Measurements from ENCODE around the gene FBLN2. TPM values are rescaled to one million over a fixed set of nuclear protein-coding genes. Genes with fewer than 3 reads are reported as not detected.

Gene FBLN2
- total RNA-seq, 1 experiment from 2014 or later, result 0.39 TPM

DNA sequence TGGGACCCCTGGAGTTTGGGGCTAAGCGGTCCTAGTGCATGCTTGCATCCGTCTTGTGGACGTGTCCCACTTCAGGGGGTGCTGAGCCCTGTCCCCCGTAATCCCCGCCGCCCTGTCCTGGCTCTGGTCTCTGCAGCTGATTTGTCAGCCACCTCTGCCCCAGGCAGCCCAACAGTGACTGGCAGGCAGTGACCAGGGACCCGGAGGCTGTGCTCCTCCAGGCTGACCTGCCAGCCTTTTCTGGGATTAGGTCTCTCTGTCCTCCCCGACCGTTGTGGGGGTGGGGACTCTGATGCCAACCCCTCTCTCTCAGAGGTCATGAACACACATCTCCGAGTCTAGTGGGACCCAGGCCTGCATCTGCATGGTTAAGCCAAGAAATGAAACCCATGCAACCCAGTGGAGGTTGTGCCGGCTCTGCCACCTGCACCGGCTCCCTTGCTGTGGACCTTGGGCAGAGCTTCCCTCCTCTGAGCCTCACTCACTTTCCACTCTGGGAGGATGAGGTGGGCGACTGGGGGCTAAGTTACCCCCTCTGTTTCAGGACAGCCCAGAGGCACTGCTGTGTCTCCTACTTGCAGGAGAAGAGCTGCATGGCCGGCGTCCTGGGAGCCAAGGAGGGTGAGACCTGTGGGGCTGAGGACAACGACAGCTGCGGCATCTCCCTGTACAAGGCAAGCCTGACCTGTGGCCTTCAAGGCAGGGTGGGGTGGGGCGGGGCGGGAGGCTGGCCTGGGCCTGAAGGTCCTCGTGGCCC is 60.2 kb downstream of the FBLN2 start:
- Histone ChIP-seq H4K20me1 (ENCODE audit: insufficient read depth) (no peaks in the 10 kb centered on the region), H3K4me2 (ENCODE audit: low read length) (no peak overlapping the region), H3K27ac (ENCODE audit: low read depth, low read length) (no peak overlapping the region), H3K9me3 (ENCODE audit: control insufficient read depth in 1 of 2, insufficient read depth in 1 of 2, low read depth in 1 of 2, low read length in 2 of 2) (no peaks in the 10 kb centered on the region), H3K27me3 (ENCODE audit: insufficient read depth, low read length) (no peaks in the 10 kb centered on the region), H3K4me1 (ENCODE audit: control insufficient read depth in 1 of 2, insufficient read depth in 2 of 2, low read length in 2 of 2) (no peaks in the 10 kb centered on the region), H3K36me3 (ENCODE audit: control insufficient read depth in 1 of 2, insufficient read depth in 2 of 2, low read length in 2 of 2) (no peaks in the 10 kb centered on the region), H3K9me2 (ENCODE audit: insufficient read depth) (no peaks in the 10 kb centered on the region), H3K4me3 (replicated peaks in 1 of 2; ENCODE audit: low read depth in 1 of 2, low read length in 2 of 2) (no peak overlapping the region), H3K79me2 (ENCODE audit: insufficient read depth, low read length) (no peaks in the 10 kb centered on the region), H2AFZ (ENCODE audit: low read depth, low read length, poor library complexity, severe bottlenecking) (no peak overlapping the region), H3K9ac (ENCODE audit: low read length) (no peak overlapping the region)
- ChIA-PET CTCF (no interaction called here), POLR2A (no interaction called here), RAD21 (ENCODE audit: low non-redundant PET in 1 of 2, low total read pairs in 2 of 2, uncharacterized antibody in 2 of 2, unreplicated experiment in 2 of 2) (no interaction called here)
- TF ChIP-seq, protein P1, sequence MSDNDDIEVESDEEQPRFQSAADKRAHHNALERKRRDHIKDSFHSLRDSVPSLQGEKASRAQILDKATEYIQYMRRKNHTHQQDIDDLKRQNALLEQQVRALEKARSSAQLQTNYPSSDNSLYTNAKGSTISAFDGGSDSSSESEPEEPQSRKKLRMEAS (IDR thresholded peaks at IDR 0.05), result no peak
- no peak for TF ChIP-seq POLR2AphosphoS5 (IDR thresholded peaks at IDR 0.05; ENCODE audit: low read depth, low read length)
- no peak for TF ChIP-seq POLR2A (IDR thresholded peaks at IDR 0.05; ENCODE audit: borderline replicate concordance, extremely low read depth, insufficient read depth, insufficient read length)
- no peak for TF ChIP-seq CEBPB (IDR thresholded peaks at IDR 0.05; ENCODE audit: low read depth)
- no peak for TF ChIP-seq JUND (IDR thresholded peaks at IDR 0.05)
- BruUV-seq (replicated peaks), result no TSS peak
- no peak for DNase-seq (ENCODE audit: low read depth, low spot score)
- ATAC-seq, result no peak
- intact Hi-C loops (cut with micrococcal nuclease), result no loop called here

DNA sequence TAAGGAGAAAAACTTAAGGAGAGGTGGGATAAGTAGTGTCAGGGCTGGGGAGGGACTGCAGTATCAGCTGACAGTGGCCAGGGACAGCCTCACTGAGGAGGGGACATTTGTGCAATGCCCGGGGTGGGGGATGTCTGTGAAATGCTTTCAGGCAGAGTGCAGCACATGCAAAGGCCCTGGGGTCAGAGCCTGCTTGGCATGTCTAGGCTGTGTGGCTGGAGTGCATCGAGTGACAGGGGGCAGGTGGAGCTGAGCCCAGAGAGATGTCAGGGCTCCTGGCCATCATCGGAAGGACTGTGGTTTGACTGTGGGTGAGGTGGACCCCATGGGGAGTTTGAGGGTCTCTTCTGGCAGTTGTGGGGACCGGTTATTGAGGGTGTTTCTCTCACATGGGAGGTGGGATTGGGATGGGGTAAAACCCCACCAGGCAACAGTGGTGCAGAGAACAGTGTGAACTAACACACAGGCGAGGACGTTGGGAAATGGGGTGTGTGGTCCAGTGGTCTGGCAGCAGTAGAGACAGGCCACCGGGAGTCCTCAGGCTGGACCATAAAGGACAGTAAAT is 61.2 kb downstream of the FBLN2 start:
- CTCF ChIA-PET, result no interaction called here
- RAD21 ChIA-PET (ENCODE audit: low non-redundant PET in 1 of 2, low total read pairs in 2 of 2, uncharacterized antibody in 2 of 2, unreplicated experiment in 2 of 2), result no interaction called here
- H3K4me1 ChIP-seq (ENCODE audit: control insufficient read depth in 1 of 2, insufficient read depth in 2 of 2, low read length in 2 of 2), result no peaks in the 10 kb centered on the region
- intact Hi-C loops (cut with micrococcal nuclease), result no loop called here
- no peaks in the 10 kb centered on the region for H3K9me3 ChIP-seq (ENCODE audit: control insufficient read depth in 1 of 2, insufficient read depth in 1 of 2, low read depth in 1 of 2, low read length in 2 of 2)
- no peaks in the 10 kb centered on the region for H3K36me3 ChIP-seq (ENCODE audit: control insufficient read depth in 1 of 2, insufficient read depth in 2 of 2, low read length in 2 of 2)
- no peaks in the 10 kb centered on the region for H3K79me2 ChIP-seq (ENCODE audit: insufficient read depth, low read length)
- no peak overlapping the region for H3K9ac ChIP-seq (ENCODE audit: low read length)
- DNase-seq (ENCODE audit: low read depth, low spot score) (no peak), ATAC-seq (no peak)
- no peak overlapping the region for H3K4me3 ChIP-seq (replicated peaks in 1 of 2; ENCODE audit: low read depth in 1 of 2, low read length in 2 of 2)
- BruUV-seq (replicated peaks), result no TSS peak
- H3K4me2 ChIP-seq (ENCODE audit: low read length), result no peak overlapping the region
- POLR2A ChIA-PET, result no interaction called here
- H2AFZ ChIP-seq (ENCODE audit: low read depth, low read length, poor library complexity, severe bottlenecking), result no peak overlapping the region
- no peaks in the 10 kb centered on the region for H4K20me1 ChIP-seq (ENCODE audit: insufficient read depth)
- H3K27me3 ChIP-seq (ENCODE audit: insufficient read depth, low read length), result no peaks in the 10 kb centered on the region
- TF ChIP-seq EGR1 (IDR thresholded peaks at IDR 0.05; ENCODE audit: low read depth), result no peak
- no peaks in the 10 kb centered on the region for H3K9me2 ChIP-seq (ENCODE audit: insufficient read depth)
- no peak overlapping the region for H3K27ac ChIP-seq (ENCODE audit: low read depth, low read length)

All from HCT116 (cell line).